ENCODE data around the gene HNRNPA2B1.
"Not testable (repeated sequence)": the region's sequence is repeated elsewhere in the genome, so short reads cannot be mapped to it uniquely, and the experiment has no call there.

HNRNPA2B1 gene

DNA sequence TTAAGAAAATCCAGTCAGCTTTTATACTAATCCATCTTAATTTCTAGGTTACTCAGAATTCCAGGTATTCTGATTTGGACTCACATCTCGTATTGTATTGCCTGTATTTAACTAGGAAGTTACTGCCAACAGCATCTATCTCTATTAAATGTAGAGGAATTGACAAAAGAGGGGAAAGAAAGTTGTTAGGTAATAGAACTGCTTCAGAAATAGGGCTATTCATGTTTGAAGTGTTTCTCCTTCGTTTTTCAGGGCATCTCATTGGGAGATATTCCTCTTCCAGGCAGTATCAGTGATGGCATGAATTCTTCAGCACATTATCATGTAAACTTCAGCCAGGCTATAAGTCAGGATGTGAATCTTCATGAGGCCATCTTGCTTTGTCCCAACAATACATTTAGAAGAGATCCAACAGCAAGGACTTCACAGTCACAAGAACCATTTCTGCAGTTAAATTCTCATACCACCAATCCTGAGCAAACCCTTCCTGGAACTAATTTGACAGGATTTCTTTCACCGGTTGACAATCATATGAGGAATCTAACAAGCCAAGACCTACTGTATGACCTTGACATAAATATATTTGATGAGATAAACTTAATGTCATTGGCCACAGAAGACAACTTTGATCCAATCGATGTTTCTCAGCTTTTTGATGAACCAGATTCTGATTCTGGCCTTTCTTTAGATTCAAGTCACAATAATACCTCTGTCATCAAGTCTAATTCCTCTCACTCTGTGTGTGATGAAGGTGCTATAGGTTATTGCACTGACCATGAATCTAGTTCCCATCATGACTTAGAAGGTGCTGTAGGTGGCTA is 16.1 kb downstream of the HNRNPA2B1 start:
- DNase-seq = not testable (repeated sequence)

- DNase-seq = no peak
Measured at GRCh38 chr7:26183545-26184280, 16.8 kb downstream of the HNRNPA2B1 start.

DNA sequence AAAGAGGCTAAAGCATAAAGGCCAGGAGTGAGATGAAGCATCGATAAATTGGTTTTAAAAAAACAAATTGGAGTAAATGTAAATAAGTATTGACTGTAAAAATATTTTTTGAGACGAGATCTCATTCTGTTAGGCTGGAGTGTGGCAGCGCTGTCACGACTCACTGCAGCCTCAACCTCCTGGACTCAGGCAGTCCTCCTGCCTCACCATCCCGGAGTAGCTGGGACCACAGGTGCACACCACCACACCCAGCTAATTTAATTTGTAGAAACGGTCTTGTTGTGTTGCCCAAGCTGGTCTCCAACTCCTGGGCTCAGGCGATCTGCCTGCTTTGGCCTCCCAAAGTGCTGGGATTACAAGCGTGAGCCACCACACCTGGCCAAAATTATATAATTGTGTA is 17.8 kb downstream of the HNRNPA2B1 start:
- no peak for DNase-seq

GRCh38 chr7:26182283-26182682 is 18.3 kb downstream of the HNRNPA2B1 start:
- no peak for DNase-seq

- DNase-seq = no peak
Measured at GRCh38 chr7:26181474-26182227, 18.9 kb downstream of the HNRNPA2B1 start.

DNA sequence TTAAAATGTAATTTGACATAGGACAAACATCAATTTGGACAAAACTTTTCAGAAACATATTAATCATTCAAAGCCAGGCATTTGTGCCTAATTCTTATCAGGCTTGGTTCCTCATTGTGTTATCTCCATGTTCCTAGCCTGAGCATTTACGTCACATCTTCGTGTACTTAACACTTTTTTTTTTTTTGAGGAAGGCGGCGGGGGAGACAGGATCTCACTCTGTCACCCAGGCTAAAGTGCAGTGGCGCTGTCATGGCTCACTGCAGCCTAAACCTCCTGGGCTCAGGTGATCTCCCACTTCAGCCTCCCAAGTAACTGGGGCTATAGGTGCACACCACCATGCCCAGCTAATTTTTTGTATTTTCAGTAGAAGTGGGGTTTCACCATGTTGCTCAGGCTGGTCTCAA is 19.8 kb downstream of the HNRNPA2B1 start:
- DNase-seq = no peak

GRCh38 chr7:26179826-26180497 is 20.6 kb downstream of the HNRNPA2B1 start:
- DNase-seq = no peak

DNA sequence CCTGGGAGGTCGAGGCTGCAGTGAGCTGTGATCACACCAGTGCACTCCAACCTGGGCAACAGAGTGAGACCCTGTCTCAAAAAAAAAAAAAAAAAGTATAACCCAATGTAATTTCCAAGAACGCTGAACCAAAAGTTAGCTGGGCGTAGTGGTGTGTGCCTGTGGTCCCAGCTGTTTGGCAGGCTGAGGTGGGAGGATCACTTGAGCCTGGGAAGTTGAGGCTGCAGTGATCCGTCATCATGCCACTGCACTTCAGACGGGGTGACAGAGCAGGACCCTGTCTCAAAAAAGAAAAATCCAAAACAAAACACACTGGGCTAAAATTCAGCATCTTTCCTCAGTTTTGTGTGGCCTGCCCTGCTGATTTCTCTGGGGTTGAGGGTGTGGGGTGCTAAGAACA is 21.1 kb downstream of the HNRNPA2B1 start:
- DNase-seq = no peak

DNA sequence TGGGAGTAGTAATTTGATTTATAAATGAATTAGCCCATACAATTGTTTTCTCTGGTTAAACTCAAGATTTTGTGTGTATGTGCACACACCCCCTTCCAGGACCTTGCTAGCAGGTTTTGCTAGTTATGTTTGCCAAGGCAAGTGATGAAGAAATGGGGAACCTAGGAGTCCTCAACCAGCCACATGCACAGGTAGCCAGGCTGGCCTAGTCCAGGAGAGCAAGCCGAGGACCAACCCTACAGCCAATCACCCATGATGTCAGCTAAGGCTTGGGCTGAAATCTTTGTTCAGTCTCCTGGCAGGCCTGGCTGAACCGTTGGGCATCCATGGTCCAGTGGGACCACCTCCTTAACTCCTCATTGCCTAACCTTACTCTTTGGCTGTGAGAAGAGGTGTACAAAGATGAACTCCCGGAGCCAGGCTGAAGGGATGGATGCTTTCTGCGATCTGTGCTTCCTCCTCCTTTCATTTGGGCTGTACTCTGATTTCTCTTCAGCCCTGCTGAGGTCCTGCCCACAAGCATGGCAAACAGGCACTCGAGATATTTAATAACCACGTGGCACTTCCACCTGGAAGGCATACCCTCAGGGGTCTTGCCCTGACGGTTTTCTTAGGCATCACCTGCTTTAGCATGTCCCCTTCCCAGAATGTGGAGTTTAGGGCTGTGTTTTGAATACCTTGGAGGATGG is 22.1 kb downstream of the HNRNPA2B1 start:
- DNase-seq = no peak

DNA sequence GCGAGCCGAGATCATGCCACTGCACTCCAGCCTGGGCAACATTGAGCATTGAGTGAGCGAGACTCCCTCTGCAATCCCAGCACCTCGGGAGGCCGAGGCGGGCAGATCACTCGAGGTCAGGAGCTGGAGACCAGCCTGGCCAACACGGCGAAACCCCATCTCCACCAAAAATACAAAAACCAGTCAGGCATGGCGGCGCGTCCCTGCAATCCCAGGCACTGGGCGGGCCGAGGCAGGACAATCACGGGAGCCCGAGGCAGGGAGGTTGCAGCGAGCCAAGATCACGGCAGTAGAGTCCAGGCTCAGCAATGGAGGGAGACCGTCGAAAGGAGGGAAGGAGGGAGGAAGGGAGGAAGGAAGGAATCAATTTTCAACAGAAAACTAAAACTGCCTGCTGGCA is 23.3 kb downstream of the HNRNPA2B1 start:
- not testable (repeated sequence) for DNase-seq

DNA sequence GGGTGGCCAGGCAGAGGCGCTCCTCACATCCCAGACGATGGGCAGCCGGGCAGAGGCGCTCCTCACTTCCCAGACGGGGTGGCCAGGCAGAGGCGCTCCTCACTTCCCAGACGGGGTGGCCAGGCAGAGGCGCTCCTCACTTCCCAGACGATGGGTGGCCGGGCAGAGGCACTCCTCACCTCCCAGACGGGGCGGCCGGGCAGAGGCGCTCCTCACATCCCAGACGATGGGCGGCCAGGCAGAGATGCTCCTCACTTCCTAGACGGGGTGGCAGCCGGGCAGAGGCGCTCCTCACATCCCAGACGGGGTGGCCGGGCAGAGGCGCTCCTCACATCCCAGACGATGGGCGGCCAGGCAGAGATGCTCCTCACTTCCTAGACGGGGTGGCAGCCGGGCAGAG is 23.9 kb downstream of the HNRNPA2B1 start:
- not testable (repeated sequence) for DNase-seq

DNA sequence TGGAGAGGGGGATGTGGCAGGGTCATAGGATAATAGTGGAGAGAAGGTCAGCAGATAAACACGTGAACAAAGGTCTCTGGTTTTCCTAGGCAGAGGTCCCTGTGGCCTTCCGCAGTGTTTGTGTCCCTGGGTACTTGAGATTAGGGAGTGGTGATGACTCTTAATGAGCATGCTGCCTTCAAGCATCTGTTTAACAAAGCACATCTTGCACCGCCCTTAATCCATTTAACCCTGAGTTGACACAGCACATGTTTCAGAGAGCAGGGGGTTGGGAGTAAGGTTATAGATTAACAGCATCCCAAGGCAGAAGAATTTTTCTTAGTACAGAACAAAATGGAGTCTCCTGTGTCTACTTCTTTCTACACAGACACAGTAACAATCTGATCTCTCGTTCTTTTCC is 24.6 kb downstream of the HNRNPA2B1 start:
- DNase-seq = not testable (repeated sequence)

GRCh38 chr7:26172048-26172447 is 28.5 kb downstream of the HNRNPA2B1 start:
- no peak for DNase-seq

DNA sequence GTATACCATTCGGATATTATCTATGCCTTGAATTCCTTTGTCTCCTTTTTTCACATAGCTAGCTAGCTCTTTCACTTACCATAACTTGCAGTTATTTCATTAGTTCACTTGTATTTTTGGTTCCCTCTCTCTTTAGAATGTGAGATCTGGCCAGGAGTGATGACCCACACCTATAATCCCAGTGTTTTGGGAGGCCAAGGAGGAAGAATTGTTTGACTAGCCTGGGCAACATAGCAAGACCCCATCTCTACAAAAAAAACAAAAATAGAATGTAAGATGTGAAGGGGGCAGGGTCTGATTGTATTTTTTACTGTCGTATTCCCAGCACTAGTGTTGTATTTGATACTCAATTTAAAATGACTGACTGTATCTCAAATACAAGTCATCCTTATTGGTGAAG is 28.9 kb downstream of the HNRNPA2B1 start:
- no peak for DNase-seq

GRCh38 chr7:26170663-26171062 is 29.9 kb downstream of the HNRNPA2B1 start:
- no peak for DNase-seq

- DNase-seq = no peak
Measured at GRCh38 chr7:26169271-26169670, 31.3 kb downstream of the HNRNPA2B1 start.

DNA sequence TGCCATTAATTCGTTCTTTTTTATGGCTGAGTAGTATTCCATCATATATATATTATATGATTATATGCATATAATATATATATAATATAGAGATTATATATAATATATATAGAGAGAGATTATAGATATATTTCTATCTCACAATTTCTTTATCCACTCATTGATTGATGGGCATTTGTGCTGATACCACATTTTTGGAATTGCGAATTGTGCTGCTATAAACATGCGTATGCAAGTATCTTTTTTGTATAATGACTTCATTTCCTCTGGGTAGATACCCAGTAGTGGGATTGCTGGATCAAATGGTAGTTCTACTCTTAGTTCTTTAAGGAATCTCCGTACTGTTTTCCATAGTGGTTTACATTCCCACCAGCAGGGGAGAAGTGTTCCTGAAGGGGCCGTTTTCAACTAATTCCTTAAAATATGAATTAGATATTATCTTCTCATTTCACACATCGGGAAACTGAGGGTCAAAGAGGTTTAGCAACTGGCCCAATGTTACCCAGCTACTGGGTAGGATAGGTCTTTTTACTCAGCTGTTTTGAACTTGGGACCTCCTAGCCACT is 32.0 kb downstream of the HNRNPA2B1 start:
- DNase-seq = no peak

DNA sequence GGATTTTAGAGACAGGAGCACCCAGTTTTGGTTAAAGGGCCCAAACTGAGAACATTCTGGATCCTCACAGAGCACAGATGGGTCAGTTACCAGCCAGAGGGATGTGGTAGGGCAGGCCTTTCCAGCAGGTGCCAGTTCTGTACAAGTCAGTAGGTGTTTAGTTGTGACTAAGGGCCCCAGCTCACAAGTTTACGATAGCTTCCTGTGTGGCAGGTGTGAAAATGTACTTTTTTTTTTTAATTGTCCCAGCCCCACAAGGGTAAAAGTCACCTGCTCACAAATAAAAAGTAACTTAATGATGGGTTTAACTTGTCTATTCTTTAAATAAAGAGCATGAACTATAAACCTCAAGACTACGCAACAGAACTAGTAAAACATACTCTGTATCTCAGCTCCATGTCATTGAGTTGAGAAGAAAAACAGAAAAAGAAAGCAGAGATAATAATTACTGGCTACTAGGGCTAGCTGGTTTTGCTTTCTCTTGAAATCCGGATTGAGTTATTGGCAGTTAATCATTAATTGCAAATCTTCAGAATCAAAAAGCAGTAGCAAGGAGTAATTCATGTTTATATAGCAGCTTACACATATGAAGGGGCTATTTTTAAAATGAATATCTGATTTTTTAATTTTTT is 33.1 kb downstream of the HNRNPA2B1 start:
- DNase-seq = no peak

GRCh38 chr7:26166684-26167266 is 33.8 kb downstream of the HNRNPA2B1 start:
- DNase-seq = no peak

- DNase-seq = no peak
Measured at GRCh38 chr7:26165950-26166683, 34.4 kb downstream of the HNRNPA2B1 start.
